ENCODE results near the gene SINHCAF. TPM values are rescaled to one million over a fixed set of nuclear protein-coding genes. Genes with fewer than 3 reads are reported as not detected.
"Not testable (repeated sequence)": the region's sequence is repeated elsewhere in the genome, so short reads cannot be mapped to it uniquely, and the experiment has no call there.

The SINHCAF gene
- polyA plus RNA-seq, 5 donors = 86.4 to 140 (median 127) TPM

GRCh38 chr12:31272607-31273225 is 53.2 kb downstream of the SINHCAF start:
- DNase-seq = no peak

GRCh38 chr12:31267966-31268365 is 58.0 kb downstream of the SINHCAF start:
- DNase-seq = no peak

- no peak for DNase-seq
Observed at GRCh38 chr12:31265722-31266121, 60.2 kb downstream of the SINHCAF start.

- DNase-seq = no peak
Observed at GRCh38 chr12:31263661-31264060, 62.3 kb downstream of the SINHCAF start.

GRCh38 chr12:31261744-31262143 is 64.2 kb downstream of the SINHCAF start:
- no peak for DNase-seq

- DNase-seq = no peak
Observed at GRCh38 chr12:31260840-31261239, 65.1 kb downstream of the SINHCAF start.

GRCh38 chr12:31259136-31259886 is 66.6 kb downstream of the SINHCAF start:
- DNase-seq = no peak

GRCh38 chr12:31257784-31258183 is 68.2 kb downstream of the SINHCAF start:
- no peak for DNase-seq

- DNase-seq = not testable (repeated sequence)
Observed at GRCh38 chr12:31251707-31252611, 74.0 kb downstream of the SINHCAF start.

GRCh38 chr12:31250179-31250578 is 75.8 kb downstream of the SINHCAF start:
- no peak for DNase-seq

GRCh38 chr12:31249356-31249755 is 76.6 kb downstream of the SINHCAF start:
- no peak for DNase-seq

GRCh38 chr12:31248815-31249214 is 77.1 kb downstream of the SINHCAF start:
- no peak for DNase-seq

GRCh38 chr12:31248337-31248736 is 77.6 kb downstream of the SINHCAF start:
- DNase-seq = no peak

GRCh38 chr12:31246470-31246850 is 79.5 kb downstream of the SINHCAF start:
- no peak for DNase-seq

- DNase-seq = no peak
Observed at GRCh38 chr12:31245822-31246469, 80.0 kb downstream of the SINHCAF start.

GRCh38 chr12:31242418-31242817 is 83.5 kb downstream of the SINHCAF start:
- not testable (repeated sequence) for DNase-seq

- peak in 1 of 2 donors; percentile 29 for DNase-seq
Observed at GRCh38 chr12:31238764-31239387, 87.1 kb downstream of the SINHCAF start.

GRCh38 chr12:31238333-31238732 is 87.6 kb downstream of the SINHCAF start:
- DNase-seq = not testable (repeated sequence)

GRCh38 chr12:31236998-31237637 is 88.8 kb downstream of the SINHCAF start:
- no peak for DNase-seq

GRCh38 chr12:31235868-31236395 is 90.0 kb downstream of the SINHCAF start:
- DNase-seq = no peak
